Measurements from ENCODE around the gene MN1.

The MN1 gene

GRCh38 chr22:27737521-27737920 lies 64.0 kb downstream of the MN1 start:
- FAIRE-seq (no peak), DNase-seq (ENCODE audit: insufficient read length, low spot score) (no peak)
- TF ChIP-seq POLR2AphosphoS5 (IDR thresholded peaks at IDR 0.05; ENCODE audit: low read depth, low read length) (no peak), POLR2A (IDR thresholded peaks at IDR 0.05; ENCODE audit: low read depth, low read length) (no peak), SPI1 (IDR thresholded peaks at IDR 0.05; ENCODE audit: low read depth, low read length) (no peak), TAF1 (IDR thresholded peaks at IDR 0.05; ENCODE audit: low read depth, low read length) (no peak), PAX5 (IDR thresholded peaks at IDR 0.05; ENCODE audit: insufficient read depth, low read length, severe bottlenecking) (no peak), POU2F2 (IDR thresholded peaks at IDR 0.05; ENCODE audit: low read depth, low read length) (no peak)

- TF ChIP-seq POLR2AphosphoS5 (IDR thresholded peaks at IDR 0.05; ENCODE audit: low read depth, low read length) (no peak), PAX5 (IDR thresholded peaks at IDR 0.05; ENCODE audit: insufficient read depth, low read length, severe bottlenecking) (no peak), POLR2A (IDR thresholded peaks at IDR 0.05; ENCODE audit: low read depth, low read length) (no peak), TAF1 (IDR thresholded peaks at IDR 0.05; ENCODE audit: low read depth, low read length) (no peak), SPI1 (IDR thresholded peaks at IDR 0.05; ENCODE audit: low read depth, low read length) (no peak), POU2F2 (IDR thresholded peaks at IDR 0.05; ENCODE audit: low read depth, low read length) (no peak)
- DNase-seq (ENCODE audit: insufficient read length, low spot score) (no peak), FAIRE-seq (no peak)
These were observed 67.5 kb downstream of the MN1 start for GRCh38 chr22:27734066-27734465.

GRCh38 chr22:27732841-27733240 lies 68.7 kb downstream of the MN1 start:
- TF ChIP-seq PAX5 (IDR thresholded peaks at IDR 0.05; ENCODE audit: insufficient read depth, low read length, severe bottlenecking) (no peak), SPI1 (IDR thresholded peaks at IDR 0.05; ENCODE audit: low read depth, low read length) (no peak), POLR2A (IDR thresholded peaks at IDR 0.05; ENCODE audit: low read depth, low read length) (no peak), POU2F2 (IDR thresholded peaks at IDR 0.05; ENCODE audit: low read depth, low read length) (no peak), TAF1 (IDR thresholded peaks at IDR 0.05; ENCODE audit: low read depth, low read length) (no peak), POLR2AphosphoS5 (IDR thresholded peaks at IDR 0.05; ENCODE audit: low read depth, low read length) (no peak)
- FAIRE-seq (no peak), DNase-seq (ENCODE audit: insufficient read length, low spot score) (no peak)

GRCh38 chr22:27732391-27732790 lies 69.2 kb downstream of the MN1 start:
- DNase-seq (ENCODE audit: insufficient read length, low spot score) (no peak), FAIRE-seq (no peak)

GRCh38 chr22:27731621-27732020 lies 69.9 kb downstream of the MN1 start:
- no peak for FAIRE-seq
- DNase-seq (ENCODE audit: insufficient read length, low spot score) = no peak
- no peak for TF ChIP-seq POU2F2 (IDR thresholded peaks at IDR 0.05; ENCODE audit: low read depth, low read length)
- no peak for TF ChIP-seq SPI1 (IDR thresholded peaks at IDR 0.05; ENCODE audit: low read depth, low read length)
- no peak for TF ChIP-seq PAX5 (IDR thresholded peaks at IDR 0.05; ENCODE audit: insufficient read depth, low read length, severe bottlenecking)
- TF ChIP-seq POLR2A (IDR thresholded peaks at IDR 0.05; ENCODE audit: low read depth, low read length) = no peak
- no peak for TF ChIP-seq TAF1 (IDR thresholded peaks at IDR 0.05; ENCODE audit: low read depth, low read length)
- no peak for TF ChIP-seq POLR2AphosphoS5 (IDR thresholded peaks at IDR 0.05; ENCODE audit: low read depth, low read length)

More at GRCh38 chr22:27732391-27732790, 69.2 kb downstream of the MN1 start:
- no peak for TF ChIP-seq POLR2A (IDR thresholded peaks at IDR 0.05; ENCODE audit: low read depth, low read length)
- TF ChIP-seq PAX5 (IDR thresholded peaks at IDR 0.05; ENCODE audit: insufficient read depth, low read length, severe bottlenecking) = no peak
- no peak for TF ChIP-seq POU2F2 (IDR thresholded peaks at IDR 0.05; ENCODE audit: low read depth, low read length)
- no peak for TF ChIP-seq SPI1 (IDR thresholded peaks at IDR 0.05; ENCODE audit: low read depth, low read length)
- no peak for TF ChIP-seq TAF1 (IDR thresholded peaks at IDR 0.05; ENCODE audit: low read depth, low read length)
- no peak for TF ChIP-seq POLR2AphosphoS5 (IDR thresholded peaks at IDR 0.05; ENCODE audit: low read depth, low read length)

- no peak for FAIRE-seq
- DNase-seq (ENCODE audit: insufficient read length, low spot score) = no peak
- TF ChIP-seq PAX5 (IDR thresholded peaks at IDR 0.05; ENCODE audit: insufficient read depth, low read length, severe bottlenecking) = no peak
These were observed 70.7 kb downstream of the MN1 start for GRCh38 chr22:27730641-27731433.

GRCh38 chr22:27729246-27729645 lies 72.3 kb downstream of the MN1 start:
- DNase-seq (ENCODE audit: insufficient read length, low spot score) = no peak
- TF ChIP-seq PAX5 (IDR thresholded peaks at IDR 0.05; ENCODE audit: insufficient read depth, low read length, severe bottlenecking) (no peak), POLR2AphosphoS5 (IDR thresholded peaks at IDR 0.05; ENCODE audit: low read depth, low read length) (no peak), TAF1 (IDR thresholded peaks at IDR 0.05; ENCODE audit: low read depth, low read length) (no peak)
- FAIRE-seq = no peak

- no peak for FAIRE-seq
- TF ChIP-seq TAF1 (IDR thresholded peaks at IDR 0.05; ENCODE audit: low read depth, low read length) (no peak), POU2F2 (IDR thresholded peaks at IDR 0.05; ENCODE audit: low read depth, low read length) (no peak), POLR2A (IDR thresholded peaks at IDR 0.05; ENCODE audit: low read depth, low read length) (no peak), PAX5 (IDR thresholded peaks at IDR 0.05; ENCODE audit: insufficient read depth, low read length, severe bottlenecking) (no peak), POLR2AphosphoS5 (IDR thresholded peaks at IDR 0.05; ENCODE audit: low read depth, low read length) (no peak), SPI1 (IDR thresholded peaks at IDR 0.05; ENCODE audit: low read depth, low read length) (no peak)
These were observed 73.7 kb downstream of the MN1 start for GRCh38 chr22:27727673-27728451.

GRCh38 chr22:27726686-27727449 lies 74.7 kb downstream of the MN1 start:
- TF ChIP-seq PAX5 (IDR thresholded peaks at IDR 0.05; ENCODE audit: insufficient read depth, low read length, severe bottlenecking) (no peak), TAF1 (IDR thresholded peaks at IDR 0.05; ENCODE audit: low read depth, low read length) (no peak), SPI1 (IDR thresholded peaks at IDR 0.05; ENCODE audit: low read depth, low read length) (no peak), POLR2AphosphoS5 (IDR thresholded peaks at IDR 0.05; ENCODE audit: low read depth, low read length) (no peak), POU2F2 (IDR thresholded peaks at IDR 0.05; ENCODE audit: low read depth, low read length) (no peak), POLR2A (IDR thresholded peaks at IDR 0.05; ENCODE audit: low read depth, low read length) (no peak)
- DNase-seq (ENCODE audit: insufficient read length, low spot score) (no peak), FAIRE-seq (no peak)

More at GRCh38 chr22:27727673-27728451, 73.7 kb downstream of the MN1 start:
- DNase-seq (ENCODE audit: insufficient read length, low spot score) = no peak
